ENCODE measurements around the gene RIOX2. TPM values are rescaled to one million over a fixed set of nuclear protein-coding genes. Genes with fewer than 3 reads are reported as not detected.

RIOX2 gene
- total and polyA plus RNA-seq, 4 donors, result 6.3 to 25.8 (median 14.2) TPM

DNA sequence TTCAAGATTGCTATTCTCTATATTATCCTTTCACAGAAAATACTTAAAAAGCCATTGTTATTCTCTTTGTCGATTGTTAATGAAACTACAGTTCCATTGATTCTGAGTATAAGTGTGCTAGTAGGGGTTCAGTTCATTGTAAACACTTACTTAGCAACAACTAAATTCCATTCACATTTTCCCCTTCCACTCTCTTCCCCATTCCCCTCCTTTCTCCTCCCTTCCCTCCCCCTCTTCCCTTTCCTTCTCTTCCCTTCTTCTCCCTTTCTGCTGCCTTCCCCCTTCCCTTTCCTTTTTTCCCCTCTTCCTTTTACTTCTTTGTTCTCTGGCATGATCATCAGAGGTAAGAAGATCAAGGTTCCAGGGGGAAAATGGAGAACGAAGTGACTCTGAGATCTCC, 21.3 kb upstream of the RIOX2 start:
- 65 to 71% methylated on average over 2 of the region's 2 CpGs for WGBS, 2 donors
- H3K4me1 ChIP-seq (ENCODE audit: control insufficient read depth in 1 of 2, insufficient read depth in 2 of 2, low read length in 2 of 2), result no peaks in the 10 kb centered on the region
- DNase-seq (no peak), ATAC-seq (ENCODE audit: low FRiP score) (no peak)
- H3K36me3 ChIP-seq (ENCODE audit: control insufficient read depth in 1 of 2, insufficient read depth in 2 of 2, low read length in 1 of 2), result no peaks in the 10 kb centered on the region
- no peaks in the 10 kb centered on the region for H3K9me3 ChIP-seq (ENCODE audit: control insufficient read depth, low read length)
- no peaks in the 10 kb centered on the region for H3K27me3 ChIP-seq (ENCODE audit: control insufficient read depth in 1 of 2, insufficient read depth in 2 of 2, low read length in 1 of 2)
- no peak overlapping the region for H3K4me3 ChIP-seq (ENCODE audit: low read length in 2 of 2)
- intact Hi-C loops (cut with DNase I), result no loop called here
- H3K27ac ChIP-seq (ENCODE audit: low read depth in 1 of 2, low read length in 2 of 2), result no peak overlapping the region

DNA sequence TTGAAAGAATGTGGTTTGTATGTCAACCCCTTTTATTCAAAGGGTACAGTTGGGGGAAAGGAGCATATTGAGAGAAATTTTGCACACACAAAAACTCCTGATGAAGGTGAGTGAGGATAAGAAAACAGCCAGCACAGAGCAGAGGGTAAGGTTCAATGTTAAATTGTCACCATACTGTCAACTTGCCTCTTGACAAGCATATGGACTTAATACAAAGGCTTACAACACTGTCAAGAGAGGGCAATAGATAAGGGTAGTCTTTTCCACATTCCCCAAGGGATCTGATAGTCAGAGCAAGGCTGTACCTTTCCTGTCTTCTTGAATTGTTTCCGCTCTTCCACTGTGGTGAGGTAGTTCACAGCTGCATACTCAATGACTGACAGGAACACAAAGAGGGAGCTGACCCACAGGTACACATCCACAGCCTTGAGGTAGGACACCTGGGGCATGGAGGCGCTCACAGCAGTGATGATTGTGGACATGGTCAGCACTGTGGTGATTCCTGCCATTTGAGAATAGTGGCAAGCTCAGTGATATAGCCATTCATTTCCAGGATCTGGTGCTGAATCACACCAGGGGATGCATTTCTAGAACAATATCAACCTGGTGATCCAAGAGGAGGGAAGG, 20.4 kb upstream of the RIOX2 start:
- no peaks in the 10 kb centered on the region for H3K4me1 ChIP-seq (ENCODE audit: control insufficient read depth in 1 of 2, insufficient read depth in 2 of 2, low read length in 2 of 2)
- DNase-seq, result no peak
- H3K36me3 ChIP-seq (ENCODE audit: control insufficient read depth in 1 of 2, insufficient read depth in 2 of 2, low read length in 1 of 2), result no peaks in the 10 kb centered on the region
- H3K27ac ChIP-seq (ENCODE audit: low read depth in 1 of 2, low read length in 2 of 2), result no peak overlapping the region
- no peak overlapping the region for H3K4me3 ChIP-seq (ENCODE audit: low read length in 2 of 2)
- no peaks in the 10 kb centered on the region for H3K9me3 ChIP-seq (ENCODE audit: control insufficient read depth, low read length)
- WGBS, 2 donors, result 85 to 96% methylated on average over 2 of the region's 2 CpGs
- H3K27me3 ChIP-seq (ENCODE audit: control insufficient read depth in 1 of 2, insufficient read depth in 2 of 2, low read length in 1 of 2), result no peaks in the 10 kb centered on the region
- ATAC-seq (ENCODE audit: low FRiP score), result no peak
- intact Hi-C loops (cut with DNase I), result no loop called here

DNA sequence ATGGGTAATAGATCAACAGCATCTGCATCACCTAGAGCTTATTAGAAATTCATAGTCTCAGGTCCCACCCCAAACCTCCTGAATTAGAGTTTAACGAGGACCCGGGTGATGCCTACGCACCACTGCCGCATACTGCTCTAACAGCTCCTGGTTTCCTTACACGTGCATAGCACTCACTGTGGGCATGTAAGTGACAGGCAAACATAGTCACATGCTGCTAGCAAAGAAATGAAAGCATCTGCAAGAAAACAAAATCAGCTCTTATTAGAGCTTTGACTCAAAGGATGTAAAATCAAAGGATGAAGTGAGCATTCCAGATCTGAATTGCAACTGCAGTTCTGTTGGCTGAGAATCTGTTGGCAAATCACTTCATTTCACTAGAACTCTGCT, 19.1 kb upstream of the RIOX2 start:
- Histone ChIP-seq H3K4me1 (ENCODE audit: control insufficient read depth in 1 of 2, insufficient read depth in 2 of 2, low read length in 2 of 2) (no peaks in the 10 kb centered on the region), H3K27me3 (ENCODE audit: control insufficient read depth in 1 of 2, insufficient read depth in 2 of 2, low read length in 1 of 2) (no peaks in the 10 kb centered on the region), H3K36me3 (ENCODE audit: control insufficient read depth in 1 of 2, insufficient read depth in 2 of 2, low read length in 1 of 2) (no peaks in the 10 kb centered on the region), H3K27ac (ENCODE audit: low read depth in 1 of 2, low read length in 2 of 2) (no peak overlapping the region), H3K4me3 (ENCODE audit: low read length in 2 of 2) (no peak overlapping the region), H3K9me3 (ENCODE audit: control insufficient read depth, low read length) (no peaks in the 10 kb centered on the region)
- ATAC-seq (ENCODE audit: low FRiP score), result no peak
- no peak for DNase-seq
- intact Hi-C loops (cut with DNase I), result no loop called here
- WGBS, 2 donors, result 51% methylated on average over 5 of the region's 5 CpGs

DNA sequence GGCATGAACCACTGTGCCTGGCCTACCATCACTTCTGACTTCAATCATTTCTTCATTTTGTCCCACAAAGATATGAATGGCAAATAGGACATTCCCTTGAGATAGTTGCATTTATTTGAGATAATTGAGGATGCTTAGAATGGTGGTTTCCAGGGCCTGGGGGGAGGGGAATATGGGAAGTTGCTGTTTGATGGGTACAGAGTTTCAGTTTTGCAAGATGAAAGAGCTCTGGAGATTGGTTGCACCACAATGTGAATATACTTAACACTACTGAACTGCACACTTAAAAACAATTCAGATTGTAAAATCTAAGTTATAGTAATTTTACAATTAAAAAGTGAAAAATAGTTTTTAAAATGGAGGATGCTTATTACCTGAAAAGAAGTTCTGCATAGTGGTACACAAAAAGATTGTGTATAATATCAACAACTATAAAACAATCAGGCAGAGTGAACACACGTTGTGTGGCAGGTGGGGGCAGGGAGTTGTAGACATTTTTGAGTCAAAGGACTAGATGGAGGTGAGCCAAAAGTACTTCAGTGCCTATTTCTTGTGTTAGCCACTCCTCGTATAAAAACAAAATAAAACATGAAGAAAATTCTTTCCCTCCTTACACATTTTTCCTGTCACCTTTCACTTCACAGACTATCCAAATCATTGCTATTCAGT, 18.5 kb upstream of the RIOX2 start:
- H3K4me1 ChIP-seq (ENCODE audit: control insufficient read depth in 1 of 2, insufficient read depth in 2 of 2, low read length in 2 of 2), result no peaks in the 10 kb centered on the region
- no peaks in the 10 kb centered on the region for H3K36me3 ChIP-seq (ENCODE audit: control insufficient read depth in 1 of 2, insufficient read depth in 2 of 2, low read length in 1 of 2)
- H3K9me3 ChIP-seq (ENCODE audit: control insufficient read depth, low read length), result no peaks in the 10 kb centered on the region
- H3K4me3 ChIP-seq (ENCODE audit: low read length in 2 of 2), result no peak overlapping the region
- 13 to 14% methylated on average over 2 of the region's 2 CpGs for WGBS, 2 donors
- no peak overlapping the region for H3K27ac ChIP-seq (ENCODE audit: low read depth in 1 of 2, low read length in 2 of 2)
- ATAC-seq (ENCODE audit: low FRiP score) (no peak), DNase-seq (no peak)
- H3K27me3 ChIP-seq (ENCODE audit: control insufficient read depth in 1 of 2, insufficient read depth in 2 of 2, low read length in 1 of 2), result no peaks in the 10 kb centered on the region
- intact Hi-C loops (cut with DNase I), result no loop called here

DNA sequence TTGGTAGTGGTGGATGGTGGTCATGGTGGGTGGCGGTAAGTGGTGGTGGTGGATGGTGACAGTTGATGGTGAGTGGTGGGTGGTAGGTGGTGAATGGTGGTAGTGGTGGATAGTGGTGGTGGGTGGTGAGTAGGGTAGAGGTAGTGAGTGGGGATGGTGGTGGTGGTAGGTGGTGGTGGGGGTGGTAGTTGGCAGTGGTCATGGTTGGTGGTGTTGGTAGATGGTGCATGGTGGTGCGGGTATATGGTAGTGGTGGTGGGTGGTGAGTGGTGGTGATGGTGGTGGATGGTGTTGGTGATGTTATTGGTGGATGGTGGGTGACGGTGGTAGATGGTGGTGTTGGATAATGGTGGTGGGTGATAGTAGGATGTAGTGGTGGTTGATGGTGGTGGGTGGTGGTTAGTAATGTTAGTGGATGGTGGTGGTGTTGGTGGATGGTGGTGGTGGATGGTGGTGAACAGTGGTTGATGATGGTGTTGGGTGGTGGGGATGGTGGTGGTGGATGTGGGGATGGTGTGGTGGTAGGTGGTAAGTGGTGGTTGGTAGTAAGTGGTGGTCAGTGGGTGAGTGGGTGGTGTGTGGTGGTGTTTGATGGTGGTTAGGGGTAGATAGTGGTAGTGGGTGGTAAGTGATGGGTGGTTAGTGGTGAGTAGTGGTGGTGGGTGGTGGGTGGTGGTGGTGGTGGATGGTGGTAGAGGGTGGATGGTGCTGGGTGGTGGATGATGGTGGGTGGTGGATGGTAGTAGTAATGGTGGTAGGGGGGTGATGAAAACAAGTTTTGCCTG, 16.7 kb upstream of the RIOX2 start:
- intact Hi-C loops (cut with DNase I), result no loop called here
- DNase-seq, result no peak
- ATAC-seq (ENCODE audit: low FRiP score), result no peak

DNA sequence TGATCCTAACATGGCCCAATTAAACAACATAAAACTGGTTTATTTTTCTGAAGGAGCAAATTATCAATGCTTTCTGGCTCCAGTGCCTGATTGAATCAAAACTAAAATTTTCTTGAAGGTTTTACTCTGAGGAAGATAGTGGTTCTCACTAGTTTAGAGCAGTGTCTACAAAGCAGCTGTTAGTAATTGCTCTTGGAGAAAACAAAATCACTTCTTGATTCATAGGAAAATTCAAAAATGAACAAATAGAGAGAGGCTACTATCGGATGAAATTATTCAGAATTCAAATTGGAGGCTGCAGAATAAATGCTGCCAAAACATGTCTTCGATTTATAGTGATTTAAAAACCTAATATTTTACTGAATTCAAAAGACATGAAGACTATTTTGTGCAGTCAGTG, 15.1 kb upstream of the RIOX2 start:
- Histone ChIP-seq H3K27me3 (ENCODE audit: control insufficient read depth in 1 of 2, insufficient read depth in 2 of 2, low read length in 1 of 2) (no peaks in the 10 kb centered on the region), H3K27ac (ENCODE audit: low read depth in 1 of 2, low read length in 2 of 2) (no peak overlapping the region), H3K4me3 (ENCODE audit: low read length in 2 of 2) (no peak overlapping the region), H3K36me3 (ENCODE audit: control insufficient read depth in 1 of 2, insufficient read depth in 2 of 2, low read length in 1 of 2) (no peaks in the 10 kb centered on the region), H3K4me1 (ENCODE audit: control insufficient read depth in 1 of 2, insufficient read depth in 2 of 2, low read length in 2 of 2) (no peaks in the 10 kb centered on the region), H3K9me3 (ENCODE audit: control insufficient read depth, low read length) (no peaks in the 10 kb centered on the region)
- DNase-seq (no peak), ATAC-seq (ENCODE audit: low FRiP score) (no peak)
- intact Hi-C loops (cut with DNase I), result no loop called here
- WGBS, 2 donors, result 92 to 93% methylated on average over 2 of the region's 2 CpGs

More for the DNA sequence above, 16.7 kb upstream of the RIOX2 start:
- Histone ChIP-seq H3K36me3 (ENCODE audit: control insufficient read depth in 1 of 2, insufficient read depth in 2 of 2, low read length in 1 of 2) (no peaks in the 10 kb centered on the region), H3K27ac (ENCODE audit: low read depth in 1 of 2, low read length in 2 of 2) (no peak overlapping the region), H3K27me3 (ENCODE audit: control insufficient read depth in 1 of 2, insufficient read depth in 2 of 2, low read length in 1 of 2) (no peaks in the 10 kb centered on the region), H3K4me3 (ENCODE audit: low read length in 2 of 2) (no peak overlapping the region), H3K9me3 (ENCODE audit: control insufficient read depth, low read length) (no peaks in the 10 kb centered on the region), H3K4me1 (ENCODE audit: control insufficient read depth in 1 of 2, insufficient read depth in 2 of 2, low read length in 2 of 2) (no peaks in the 10 kb centered on the region)
- 98% methylated on average over 3 of the region's 3 CpGs for WGBS, 2 donors

DNA sequence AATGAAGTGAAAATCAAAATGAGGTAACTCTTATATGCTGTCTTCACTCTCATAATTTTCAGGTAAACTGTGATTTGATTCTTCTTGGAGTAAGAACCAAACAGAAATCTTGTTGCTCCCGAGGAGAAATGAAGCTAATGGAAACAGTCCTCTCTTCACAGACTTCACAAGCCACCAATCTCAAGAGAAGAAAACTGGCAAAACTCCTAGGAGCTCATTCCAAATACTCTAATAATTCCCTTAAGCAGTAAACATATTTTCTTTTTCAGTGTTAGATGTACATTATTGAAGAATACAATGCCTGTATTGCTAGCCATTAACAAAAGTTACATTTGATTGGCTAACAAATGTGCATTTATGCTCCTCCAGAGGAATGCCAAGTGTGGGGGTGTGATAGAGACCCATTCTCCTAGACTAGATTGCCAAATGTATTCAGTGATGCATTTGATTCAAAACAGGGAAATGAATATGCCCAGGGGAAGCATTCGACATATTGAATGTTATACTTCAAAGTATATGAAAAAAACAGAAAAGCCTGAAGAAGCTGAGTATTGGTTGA, 11.8 kb upstream of the RIOX2 start:
- H3K27ac ChIP-seq (ENCODE audit: low read depth in 1 of 2, low read length in 2 of 2), result no peak overlapping the region
- H3K9me3 ChIP-seq (ENCODE audit: control insufficient read depth, low read length), result no peaks in the 10 kb centered on the region
- H3K36me3 ChIP-seq (ENCODE audit: control insufficient read depth in 1 of 2, insufficient read depth in 2 of 2, low read length in 1 of 2), result no peaks in the 10 kb centered on the region
- no peaks in the 10 kb centered on the region for H3K4me1 ChIP-seq (ENCODE audit: control insufficient read depth in 1 of 2, insufficient read depth in 2 of 2, low read length in 2 of 2)
- WGBS, 2 donors, result 49 to 57% methylated on average over 2 of the region's 2 CpGs
- no peaks in the 10 kb centered on the region for H3K27me3 ChIP-seq (ENCODE audit: control insufficient read depth in 1 of 2, insufficient read depth in 2 of 2, low read length in 1 of 2)
- DNase-seq (no peak), ATAC-seq (ENCODE audit: low FRiP score) (no peak)
- H3K4me3 ChIP-seq (ENCODE audit: low read length in 2 of 2), result no peak overlapping the region
- intact Hi-C loops (cut with DNase I), result no loop called here

DNA sequence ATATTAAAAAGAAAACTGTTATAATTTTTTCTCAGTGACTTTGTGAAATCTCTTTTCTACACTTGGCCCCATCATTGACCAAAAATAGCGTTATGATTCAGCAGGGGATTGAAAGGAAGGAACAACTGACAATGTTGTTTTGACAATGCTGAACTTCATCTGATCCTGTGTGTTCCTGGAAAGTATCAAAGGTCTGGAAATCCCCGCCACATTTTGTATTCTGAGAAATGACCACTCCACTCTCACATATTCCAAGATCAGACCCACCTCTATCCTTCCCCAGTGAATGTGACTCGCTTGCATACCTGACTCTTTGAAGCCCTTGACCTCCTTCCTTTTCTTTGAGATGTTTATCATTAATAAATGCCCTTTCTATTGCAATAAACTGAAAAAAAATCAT, 9.7 kb upstream of the RIOX2 start:
- no peaks in the 10 kb centered on the region for H3K4me1 ChIP-seq (ENCODE audit: control insufficient read depth in 1 of 2, insufficient read depth in 2 of 2, low read length in 2 of 2)
- peak; percentile 34 for ATAC-seq (ENCODE audit: low FRiP score)
- 72 to 77% methylated on average over 3 of the region's 3 CpGs for WGBS, 2 donors

More for the DNA sequence above, 9.7 kb upstream of the RIOX2 start:
- no peaks in the 10 kb centered on the region for H3K9me3 ChIP-seq (ENCODE audit: control insufficient read depth, low read length)
- intact Hi-C loops (cut with DNase I), result no loop called here
- H3K27me3 ChIP-seq (ENCODE audit: control insufficient read depth in 1 of 2, insufficient read depth in 2 of 2, low read length in 1 of 2), result no peaks in the 10 kb centered on the region
- no peak overlapping the region for H3K4me3 ChIP-seq (ENCODE audit: low read length in 2 of 2)
- no peaks in the 10 kb centered on the region for H3K36me3 ChIP-seq (ENCODE audit: control insufficient read depth in 1 of 2, insufficient read depth in 2 of 2, low read length in 1 of 2)
- no peak overlapping the region for H3K27ac ChIP-seq (ENCODE audit: low read depth in 1 of 2, low read length in 2 of 2)
- DNase-seq, result no peak
